Transverse colon (tissue), 3 donors: Measurements from ENCODE around the gene NDUFB7.

Source experiments
- CTCF ChIP-seq, 5 experiments: fragments of 200-600 bp in 3 of 5; fragments of 450-650 bp in 2 of 5; sonication (generic) in 3 of 5; IDR thresholded peaks; 1 replicate in 2 of 5; 2 replicates in 3 of 5; pipeline ENCODE4 v1.5.1; 2016 to 2017; ENCODE audit warnings: antibody characterized with exemption in 5 of 5, inconsistent platforms in 3 of 5, mild to moderate bottlenecking in 2 of 5, moderate library complexity in 1 of 5
- EP300 ChIP-seq: sonication (generic); formaldehyde crosslinking; IDR thresholded peaks from one replicate; pipeline ENCODE4 v1.6.1; 2017; ENCODE audit warnings: antibody characterized with exemption, low read depth

DNA sequence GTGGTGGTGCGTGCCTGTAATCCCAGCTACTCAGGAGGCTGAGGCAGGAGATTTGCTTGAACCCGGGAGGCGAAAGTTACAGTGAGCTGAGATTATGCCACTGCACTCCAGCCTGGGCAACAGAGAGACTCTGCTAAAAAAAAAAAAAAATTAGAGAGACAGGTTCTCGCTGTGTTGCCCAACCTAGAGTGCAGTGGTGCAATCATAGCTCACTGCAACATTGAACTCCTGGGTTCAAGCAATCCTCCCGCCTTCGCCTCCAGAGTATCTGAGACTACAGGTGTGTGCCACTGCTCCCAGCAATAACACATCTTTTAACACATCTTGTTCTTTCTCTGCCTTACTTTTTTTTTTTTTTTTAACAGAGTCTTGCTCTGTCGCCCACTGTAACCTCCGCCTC lies 43.8 kb upstream of the NDUFB7 start:
- no peak for TF ChIP-seq CTCF (IDR thresholded peaks at IDR 0.05)
- no peak for TF ChIP-seq EP300
